ENCODE results near the gene PPP6R1.

Gene PPP6R1

GRCh38 chr19:55181740-55182139 is 77.1 kb downstream of the PPP6R1 start:
- DNase-seq, result no peak
